Stromal cell of bone marrow (primary cell): ENCODE measurements around the gene ADGRD1.
"Not testable (repeated sequence)": the region's sequence is repeated elsewhere in the genome, so short reads cannot be mapped to it uniquely, and the experiment has no call there.

Experiments used
- DNase-seq: peaks from one replicate; pipeline ENCODE4 v3.0.0-alpha.2; 2012; ENCODE audit warnings: low read depth

The ADGRD1 gene

DNA sequence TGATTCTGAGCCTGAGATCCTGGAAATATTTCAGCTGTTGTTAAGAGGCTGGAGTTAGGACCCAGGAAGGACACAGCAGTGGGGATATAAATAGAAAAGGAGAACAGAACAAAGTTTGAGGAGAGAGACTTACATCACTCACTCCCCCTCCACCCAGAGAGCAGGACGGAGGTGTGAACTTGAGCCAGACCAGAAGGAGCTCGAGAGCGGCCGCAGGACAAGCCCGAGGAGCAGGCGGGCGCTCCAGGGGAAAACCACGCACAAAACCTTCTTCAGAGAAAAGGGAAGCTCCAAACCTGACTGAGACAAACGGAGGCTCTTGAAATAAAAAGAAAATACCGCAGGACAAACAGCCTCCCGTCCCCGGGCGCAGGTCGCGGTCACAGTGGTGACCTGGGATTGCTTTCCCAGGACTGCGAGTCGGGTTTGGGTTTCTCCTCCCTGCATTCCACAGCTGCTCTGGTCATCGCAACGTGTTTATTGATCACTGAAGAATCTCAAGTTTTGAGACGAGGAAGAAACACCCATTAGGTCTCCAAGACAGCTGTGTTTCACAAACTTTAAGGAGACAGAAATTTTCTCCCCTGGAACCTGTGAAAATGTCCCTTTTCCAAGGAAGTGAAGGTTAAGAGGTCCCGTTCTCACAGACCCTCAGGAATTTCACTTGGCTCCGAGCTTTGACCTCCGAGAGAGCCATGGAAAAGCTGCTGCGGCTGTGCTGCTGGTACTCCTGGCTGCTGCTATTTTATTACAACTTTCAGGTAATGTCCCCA is at the start of gene ADGRD1:
Gene ADGRD1, plus strand, starts transcription at position 137 of the 773 bp plus-strand sequence. Its CDS starts 559 bp downstream, at position 696.
- DNase-seq: peak; percentile 19

GRCh38 chr12:130904064-130904463 is 49.6 kb upstream of the ADGRD1 start:
- no peak for DNase-seq

DNA sequence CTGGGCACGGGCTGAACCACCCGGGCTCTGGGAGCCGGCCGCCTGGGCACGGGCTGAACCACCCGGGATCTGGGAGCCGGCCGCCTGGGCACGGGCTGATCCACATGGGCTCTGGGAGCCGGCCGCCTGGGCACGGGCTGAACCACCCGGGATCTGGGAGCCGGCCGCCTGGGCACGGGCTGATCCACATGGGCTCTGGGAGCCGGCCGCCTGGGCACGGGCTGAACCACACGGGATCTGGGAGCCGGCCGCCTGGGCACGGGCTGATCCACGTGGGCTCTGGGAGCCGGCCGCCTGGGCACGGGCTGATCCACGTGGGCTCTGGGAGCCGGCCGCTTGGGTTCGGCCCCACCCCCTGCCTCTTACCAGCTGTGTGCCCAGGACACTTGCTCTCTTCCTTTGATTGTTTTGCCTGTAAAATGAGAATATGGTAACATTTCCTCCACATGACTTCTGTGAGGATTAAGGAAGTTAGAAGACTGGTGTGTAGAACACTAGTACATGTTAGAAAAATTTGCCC is 48.7 kb upstream of the ADGRD1 start:
- DNase-seq: not testable (repeated sequence)

DNA sequence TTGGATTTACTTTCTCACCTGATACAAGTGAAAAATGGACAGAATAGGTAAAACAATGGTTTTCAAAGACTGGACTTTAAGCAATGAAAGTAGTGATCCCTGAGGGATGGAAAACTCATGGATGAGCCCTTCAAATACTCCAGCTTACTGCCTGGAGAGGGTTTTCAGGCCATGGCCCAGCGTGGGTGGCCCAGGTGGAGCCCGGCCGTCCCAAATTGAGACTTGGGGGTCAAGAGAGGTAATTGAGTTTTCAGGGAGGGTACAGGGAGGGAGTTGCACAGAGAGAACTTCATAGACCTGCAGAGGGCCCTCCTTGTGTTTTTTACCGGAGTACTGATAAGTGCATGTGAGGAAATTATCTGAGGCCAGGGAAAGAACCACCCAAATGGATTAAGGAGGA is 44.6 kb upstream of the ADGRD1 start:
- DNase-seq: no peak

DNA sequence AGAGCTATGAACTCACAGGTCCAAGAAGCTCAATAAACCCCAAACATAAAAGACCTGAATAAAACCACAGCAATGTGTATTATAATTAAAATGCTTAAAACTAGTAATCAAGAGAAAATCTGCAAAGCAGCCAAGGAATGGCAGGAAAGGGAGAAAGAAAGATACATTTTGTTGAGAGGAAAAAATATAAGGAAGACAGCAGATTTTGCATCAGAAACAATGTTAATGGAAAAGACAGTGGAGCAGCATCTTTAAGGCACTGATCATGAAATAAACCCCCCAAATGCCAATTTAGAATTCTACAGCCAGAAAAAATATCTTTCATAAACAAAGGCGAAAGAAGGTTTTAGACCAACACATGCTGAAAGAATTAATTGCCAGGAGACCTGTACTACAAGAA is 42.5 kb upstream of the ADGRD1 start:
- no peak for DNase-seq

DNA sequence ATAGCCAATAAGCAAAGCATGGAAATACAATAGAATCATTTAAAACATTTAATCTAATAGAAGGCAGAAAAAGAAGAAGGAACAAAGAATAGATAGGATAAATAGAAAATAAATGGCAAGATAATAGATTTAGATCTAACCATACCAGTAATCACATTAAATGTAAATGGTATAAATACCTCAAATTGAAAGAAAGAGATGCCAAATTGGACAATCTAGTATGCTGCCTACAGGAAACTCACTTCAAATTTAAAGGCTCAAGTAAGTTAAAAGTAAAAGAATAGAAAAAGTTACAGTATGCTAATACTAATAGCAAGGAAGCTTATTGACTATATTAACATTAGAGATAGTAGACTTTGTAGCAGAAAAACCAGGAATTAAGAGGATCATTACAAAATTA is 41.8 kb upstream of the ADGRD1 start:
- no peak for DNase-seq

- DNase-seq: no peak
Measured at GRCh38 chr12:130916241-130916911, 37.3 kb upstream of the ADGRD1 start.

GRCh38 chr12:130917607-130918006 is 36.1 kb upstream of the ADGRD1 start:
- no peak for DNase-seq

- no peak for DNase-seq
Measured at GRCh38 chr12:130919086-130919485, 34.6 kb upstream of the ADGRD1 start.

- no peak for DNase-seq
Measured at GRCh38 chr12:130920119-130920703, 33.5 kb upstream of the ADGRD1 start.

DNA sequence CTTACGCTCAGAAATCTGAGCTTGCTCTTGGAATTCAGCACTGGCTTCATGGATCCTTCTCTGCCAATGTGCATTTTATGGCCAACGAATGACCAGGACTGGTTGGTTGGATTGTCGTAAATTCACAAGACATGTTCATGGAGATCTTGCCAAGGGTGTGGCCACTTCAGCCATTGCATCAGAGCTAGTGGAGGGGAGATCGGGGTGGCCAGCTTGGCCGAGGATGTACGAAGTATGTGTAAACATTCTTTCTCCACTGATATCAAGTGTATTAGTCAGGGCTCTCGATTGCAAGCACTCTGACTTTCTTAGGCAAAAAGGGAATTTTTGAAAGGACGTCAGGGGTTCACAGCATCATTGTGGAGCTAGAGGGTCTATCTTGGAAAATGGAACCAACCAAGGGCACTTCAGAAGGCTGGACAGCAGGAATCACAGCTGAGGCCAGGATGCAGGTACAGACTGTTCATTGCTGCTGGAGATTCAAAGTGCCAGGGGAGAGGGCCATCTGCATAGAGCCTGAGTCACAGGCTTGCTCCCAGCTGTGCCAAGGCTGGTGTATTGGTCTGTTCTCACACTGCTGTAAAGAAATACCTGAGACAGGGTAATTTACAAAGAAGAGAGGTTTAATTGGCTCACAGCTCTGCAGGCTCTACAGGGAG is 32.9 kb upstream of the ADGRD1 start:
- peak; percentile 65 for DNase-seq

DNA sequence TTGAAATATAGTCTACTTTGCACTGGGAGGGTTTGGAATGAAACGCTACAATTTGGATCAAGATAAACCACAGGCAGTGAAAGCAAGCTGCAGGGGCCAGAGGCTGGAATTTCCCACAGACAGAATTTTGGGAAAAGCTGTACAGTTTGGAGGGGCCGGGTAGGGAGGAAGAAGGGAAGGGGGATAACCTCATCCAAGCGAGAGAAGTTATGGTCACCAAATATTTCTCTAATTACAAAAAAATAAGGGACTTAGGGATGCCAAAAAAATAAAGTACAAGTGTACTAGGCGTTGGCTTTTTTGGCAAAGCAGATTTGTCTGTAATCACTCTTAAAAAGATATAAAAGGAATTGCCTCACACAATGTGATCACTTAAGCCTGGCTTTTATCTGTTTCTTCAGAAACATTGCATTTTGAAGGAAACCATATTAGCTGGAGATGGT is 31.2 kb upstream of the ADGRD1 start:
- no peak for DNase-seq

GRCh38 chr12:130924966-130925665 is 28.6 kb upstream of the ADGRD1 start:
- DNase-seq: no peak

DNA sequence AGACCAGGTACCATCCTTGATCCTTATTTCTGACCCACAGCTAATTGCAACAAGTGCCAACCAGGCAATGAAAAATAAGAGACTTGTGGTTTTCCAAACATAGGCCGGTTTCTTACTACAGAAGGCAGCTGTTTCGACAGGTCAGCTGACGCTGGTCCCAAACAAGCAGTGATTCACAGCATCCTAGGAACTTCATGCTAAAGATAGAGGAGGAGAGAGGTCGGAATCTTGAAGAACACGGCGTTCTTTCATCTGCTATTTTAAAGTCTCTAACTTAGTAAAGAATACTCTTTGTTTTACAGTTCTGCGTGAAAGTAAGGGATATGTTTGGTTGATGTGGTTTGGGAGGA is 28.1 kb upstream of the ADGRD1 start:
- DNase-seq: no peak

DNA sequence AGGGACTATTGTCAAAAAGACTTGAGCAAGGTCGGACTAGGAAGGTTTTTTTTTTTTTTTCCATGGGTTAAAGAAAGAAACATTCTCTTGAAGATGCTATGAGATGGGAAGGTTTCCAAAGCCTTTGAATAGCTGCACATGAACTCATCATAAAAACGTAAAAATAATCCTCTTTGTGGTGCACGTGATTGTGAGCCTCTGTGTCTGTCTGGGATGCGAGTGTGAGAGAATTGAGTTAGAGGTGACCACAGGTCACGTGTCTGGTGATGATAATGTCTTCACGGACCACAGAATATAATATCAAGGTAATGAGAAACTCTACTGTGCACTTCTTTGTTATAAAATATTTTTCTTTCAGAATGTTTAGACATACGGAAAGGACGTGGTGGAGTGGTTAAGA is 24.3 kb upstream of the ADGRD1 start:
- DNase-seq: no peak

DNA sequence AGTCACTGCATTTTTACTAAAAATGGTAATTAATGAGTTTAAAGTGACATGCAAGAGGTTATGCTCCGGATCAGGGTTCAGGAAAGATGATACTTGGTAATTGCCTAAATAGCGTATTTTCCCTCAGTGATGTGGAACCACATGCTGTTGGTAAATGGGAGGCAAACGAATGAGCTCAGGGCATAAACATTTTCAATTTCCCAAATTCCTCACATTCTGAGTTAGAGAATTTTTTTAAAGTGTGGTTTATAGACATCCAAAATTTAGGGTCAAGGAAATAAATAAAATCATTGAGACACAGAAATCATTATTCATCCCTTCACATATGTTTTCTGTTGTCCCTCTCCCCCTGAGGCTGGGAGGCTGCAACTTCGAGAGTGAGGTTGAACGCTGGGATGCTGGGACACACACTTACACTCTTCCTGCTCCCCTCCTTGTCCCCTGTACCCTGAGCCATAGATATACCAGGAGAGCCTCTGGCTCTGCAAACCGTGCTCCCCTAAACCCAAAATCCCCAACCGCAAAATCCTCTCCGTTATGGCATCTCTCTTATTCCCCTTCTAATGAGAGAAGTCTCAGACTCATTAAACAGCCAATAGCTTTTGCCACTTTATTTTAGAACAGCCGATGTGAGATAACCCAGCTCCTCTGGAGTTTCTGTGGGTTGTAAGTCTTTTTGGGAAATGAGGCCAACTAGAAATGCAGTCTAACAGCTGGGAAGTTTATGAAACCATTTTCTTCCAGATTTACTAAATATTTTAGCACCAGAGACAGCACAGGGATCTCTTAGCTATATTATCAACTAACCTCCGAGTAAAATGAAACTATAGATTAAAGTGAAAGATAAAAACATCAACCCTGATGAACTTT is 21.4 kb upstream of the ADGRD1 start:
- DNase-seq: no peak

DNA sequence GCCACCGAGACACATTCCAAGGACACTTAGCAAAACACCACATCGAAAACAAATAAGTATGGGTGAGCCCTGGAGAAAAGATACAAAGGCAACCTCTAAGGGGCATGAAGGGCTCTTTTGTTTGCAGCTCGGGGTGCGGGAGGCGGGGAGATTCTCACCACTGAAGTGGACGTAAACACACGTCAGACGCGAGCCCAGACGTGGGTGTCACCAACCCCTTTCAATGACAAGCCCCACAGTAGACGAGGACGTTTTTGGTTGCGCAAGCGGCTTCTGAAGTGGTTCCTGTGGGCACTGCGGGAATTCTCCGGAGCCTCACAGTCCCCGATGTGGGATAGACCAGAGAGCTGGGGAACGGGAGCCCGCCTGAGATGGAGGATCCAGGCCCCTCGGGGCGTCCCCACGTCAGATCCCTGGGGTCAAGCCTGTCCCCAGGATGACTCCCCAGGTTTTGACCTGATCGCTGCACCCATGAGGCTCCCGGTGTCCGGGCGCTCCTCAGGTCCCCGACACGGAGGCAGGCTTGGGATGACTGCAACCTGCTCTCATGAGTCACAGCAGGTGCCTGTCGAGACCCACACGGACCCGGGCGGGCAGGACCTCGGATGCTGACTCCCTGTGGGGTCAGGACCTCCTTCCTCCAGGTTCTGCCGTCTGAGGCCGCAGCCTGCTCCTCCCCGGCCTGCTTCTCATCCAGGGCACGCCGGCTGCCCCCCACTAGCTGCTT is 20.3 kb upstream of the ADGRD1 start:
- no peak for DNase-seq

GRCh38 chr12:130934753-130935152 is 19.0 kb upstream of the ADGRD1 start:
- no peak for DNase-seq

GRCh38 chr12:130936561-130936960 is 17.1 kb upstream of the ADGRD1 start:
- no peak for DNase-seq

- no peak for DNase-seq
Measured at GRCh38 chr12:130937063-130937462, 16.6 kb upstream of the ADGRD1 start.
